Right kidney (tissue), 1 donor: ENCODE data around the gene EDAR.

Experiments
- DNase-seq: peaks from one replicate; pipeline ENCODE4 v3.0.0-alpha.2; 2016

EDAR gene

GRCh38 chr2:108908713-108909070 lies 80.3 kb downstream of the EDAR start:
- DNase-seq, result no peak

GRCh38 chr2:108907822-108908712 lies 81.0 kb downstream of the EDAR start:
- no peak for DNase-seq

GRCh38 chr2:108906403-108907077 lies 82.5 kb downstream of the EDAR start:
- no peak for DNase-seq

DNA sequence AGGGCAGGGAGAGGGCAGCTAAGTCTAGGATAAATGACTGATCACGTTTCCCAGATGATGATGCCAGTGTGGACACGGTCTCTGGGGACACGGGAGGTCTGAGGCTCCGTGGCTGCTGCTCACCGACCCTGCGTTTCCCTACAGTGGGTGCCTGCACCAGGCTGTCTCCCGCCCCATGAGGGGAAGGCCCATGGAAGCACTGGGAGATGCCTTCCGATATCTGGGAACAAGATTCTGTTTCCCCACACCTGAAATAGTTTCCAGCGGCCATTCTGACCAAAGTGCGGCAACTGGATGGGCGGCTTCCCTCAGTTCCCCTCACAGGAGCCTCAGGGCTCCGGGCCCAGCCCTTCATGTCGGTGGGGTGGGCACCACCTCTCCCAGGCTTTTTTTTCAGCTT lies 83.1 kb downstream of the EDAR start:
- DNase-seq, result no peak

DNA sequence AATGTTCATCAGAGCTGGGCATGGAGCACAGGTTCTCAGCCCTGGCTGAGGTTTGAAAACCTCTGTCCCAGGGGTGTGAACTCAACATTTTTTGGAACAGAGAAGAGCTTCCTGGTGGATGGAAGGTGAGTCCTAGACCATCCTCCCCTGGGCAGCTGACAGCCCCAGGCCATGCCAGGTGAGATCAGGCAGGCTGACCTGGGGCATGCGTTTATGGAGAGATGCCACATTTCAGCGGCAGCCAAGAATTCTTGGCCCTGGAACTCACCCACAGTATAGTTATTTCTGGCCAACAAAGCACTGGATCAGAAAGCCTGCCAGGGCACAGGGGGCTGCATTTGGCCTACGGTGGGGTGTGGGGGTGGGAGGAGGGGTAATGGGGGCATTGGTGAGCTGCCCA lies 83.8 kb downstream of the EDAR start:
- no peak for DNase-seq

DNA sequence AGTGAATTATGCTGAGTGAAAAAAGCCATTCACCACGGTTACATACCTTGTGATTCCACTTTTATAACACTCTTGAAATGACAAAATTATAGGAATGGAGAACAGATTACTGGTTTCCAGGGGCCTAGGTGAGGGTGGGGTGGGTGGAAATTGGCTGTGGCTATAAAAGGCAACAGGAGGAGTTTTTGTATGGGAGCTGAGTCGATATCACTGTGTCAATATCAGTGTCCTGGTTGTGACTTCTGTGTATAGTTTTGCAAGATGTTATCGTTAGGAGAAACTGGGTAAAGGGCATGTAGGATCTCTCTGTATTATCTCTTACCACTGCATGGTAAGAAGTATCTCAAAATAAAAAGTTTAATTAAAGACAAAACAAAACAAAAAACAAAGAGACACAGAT lies 84.3 kb downstream of the EDAR start:
- DNase-seq, result no peak

- no peak for DNase-seq
Observed at GRCh38 chr2:108898315-108899082, 90.5 kb downstream of the EDAR start.

DNA sequence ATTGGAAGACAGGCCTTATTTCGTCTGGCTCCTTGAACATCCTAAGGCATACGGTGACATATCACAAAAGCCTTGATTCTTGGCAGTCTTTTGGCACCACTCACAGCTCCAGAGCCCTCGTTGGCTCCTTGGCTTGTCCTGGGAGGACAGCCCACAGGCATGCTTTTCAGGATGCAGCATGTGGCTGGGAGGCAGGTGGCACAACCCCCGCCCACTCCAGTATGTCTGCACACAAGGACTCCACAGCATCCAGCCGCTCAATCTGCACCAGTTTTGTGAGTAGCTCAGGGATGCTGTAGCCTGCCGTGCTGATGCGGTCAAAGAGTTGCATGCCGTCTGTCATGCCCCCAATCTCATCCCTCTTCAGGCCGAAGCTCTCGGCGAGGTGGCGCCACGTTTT lies 92.3 kb downstream of the EDAR start:
- no peak for DNase-seq

- DNase-seq, result no peak
Observed at GRCh38 chr2:108895188-108895587, 93.8 kb downstream of the EDAR start.

DNA sequence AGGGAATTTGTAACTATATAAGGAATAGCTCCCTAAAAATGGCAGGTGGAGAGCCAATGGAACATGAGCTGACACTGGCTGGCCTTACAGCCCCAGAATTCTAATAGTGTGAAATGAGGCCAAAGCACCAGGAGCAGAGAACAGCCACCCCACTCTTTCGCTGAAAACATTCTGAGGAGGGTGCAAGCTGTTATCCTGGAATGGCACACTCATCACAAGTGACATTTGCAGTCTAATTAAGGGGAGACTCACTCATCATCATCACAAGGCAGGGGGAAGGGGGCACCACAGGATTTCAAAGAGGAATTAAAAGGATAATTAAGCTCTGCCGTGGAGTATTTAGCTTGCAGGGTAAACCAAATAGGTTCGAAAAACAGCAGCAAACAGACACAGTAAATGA lies 94.3 kb downstream of the EDAR start:
- no peak for DNase-seq

GRCh38 chr2:108893277-108893676 lies 95.7 kb downstream of the EDAR start:
- DNase-seq, result no peak

GRCh38 chr2:108889907-108890306 lies 99.1 kb downstream of the EDAR start:
- DNase-seq, result no peak

- DNase-seq, result no peak
Observed at GRCh38 chr2:108884619-108885018, 104.4 kb downstream of the EDAR start.

DNA sequence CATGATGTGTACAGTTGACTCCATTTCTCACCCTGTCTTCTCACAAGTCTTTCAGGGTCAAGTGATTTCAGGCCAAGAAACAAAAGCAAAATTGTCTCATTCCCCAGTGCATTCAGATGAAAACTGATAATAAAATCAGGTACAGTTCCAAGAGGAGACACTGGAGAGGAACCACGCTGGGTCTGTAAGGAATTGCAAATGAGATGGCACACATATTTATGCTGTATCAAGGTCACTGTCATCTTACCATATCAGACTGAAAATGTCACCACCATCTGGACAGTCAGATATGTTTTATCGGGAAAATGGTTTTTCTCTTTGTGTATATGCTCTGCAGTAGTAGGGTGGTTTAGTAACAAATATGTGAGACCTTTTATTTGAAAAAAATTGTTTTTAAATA lies 110.7 kb downstream of the EDAR start:
- DNase-seq, result no peak

GRCh38 chr2:108877506-108877905 lies 111.5 kb downstream of the EDAR start:
- no peak for DNase-seq

DNA sequence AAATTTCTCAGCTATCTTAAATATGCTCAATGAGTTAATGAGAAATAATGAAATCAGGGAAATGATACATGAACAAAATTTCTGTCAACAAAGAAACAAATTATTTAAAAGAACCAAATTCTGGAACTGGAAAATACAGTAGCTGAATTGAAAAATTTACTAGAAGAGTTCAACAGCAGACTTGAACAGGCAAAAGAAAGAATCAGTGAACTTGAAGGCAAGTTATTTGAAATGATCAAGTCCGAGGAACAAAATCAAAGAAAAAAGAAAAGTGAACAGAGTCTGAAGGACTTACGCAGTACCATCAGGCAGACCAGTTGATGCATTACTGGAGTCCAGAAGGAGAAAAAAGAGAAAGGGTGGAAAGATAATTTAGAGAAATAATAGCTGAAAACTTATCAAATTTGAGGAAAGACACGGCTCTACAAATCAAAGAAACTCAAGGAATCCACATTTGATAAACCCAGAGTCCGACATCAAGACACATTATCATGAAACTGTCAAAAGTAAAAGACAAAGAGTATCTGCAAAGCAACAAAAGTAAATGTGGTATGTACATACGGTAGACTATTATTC lies 118.9 kb downstream of the EDAR start:
- DNase-seq, result no peak

GRCh38 chr2:108869542-108869941 lies 119.5 kb downstream of the EDAR start:
- no peak for DNase-seq

DNA sequence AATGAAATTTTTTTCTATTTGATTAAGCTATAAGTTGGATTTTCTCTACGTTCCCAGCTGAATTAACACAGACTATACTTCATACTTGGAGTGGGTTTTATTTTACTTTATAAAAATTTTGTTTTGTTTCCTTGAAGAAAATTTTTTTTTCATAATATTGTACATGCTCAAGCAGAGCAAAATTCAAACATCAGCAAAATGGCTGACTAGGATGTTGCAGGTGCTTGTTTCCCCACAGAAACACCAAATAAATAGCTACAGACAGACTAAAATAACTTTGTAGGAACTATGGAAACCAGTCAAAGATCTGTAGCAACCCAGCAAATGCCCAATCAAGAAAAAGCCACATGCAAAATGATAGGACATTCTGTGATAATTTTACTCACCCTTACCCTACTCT lies 120.1 kb downstream of the EDAR start:
- DNase-seq, result no peak

DNA sequence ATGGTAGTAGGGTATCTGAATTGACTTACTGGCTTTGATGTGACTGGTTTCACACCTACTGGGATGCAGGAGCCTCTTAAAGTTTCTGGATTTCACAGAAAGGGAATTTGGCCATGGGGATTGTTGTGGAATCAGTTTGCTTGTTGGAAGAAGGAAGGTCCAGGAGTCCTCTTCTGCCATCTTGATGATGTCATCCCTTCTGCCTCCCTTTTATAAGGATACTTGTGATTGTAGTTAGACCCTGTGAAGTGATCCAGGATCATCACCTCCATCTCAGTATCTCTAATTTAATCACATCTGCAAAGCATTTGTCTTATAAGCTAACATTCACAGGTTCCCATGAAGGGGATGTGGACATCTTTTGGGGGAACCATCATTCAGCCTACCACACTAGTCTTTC lies 123.0 kb downstream of the EDAR start:
- DNase-seq, result no peak

- DNase-seq, result no peak
Observed at GRCh38 chr2:108858894-108859293, 130.1 kb downstream of the EDAR start.

DNA sequence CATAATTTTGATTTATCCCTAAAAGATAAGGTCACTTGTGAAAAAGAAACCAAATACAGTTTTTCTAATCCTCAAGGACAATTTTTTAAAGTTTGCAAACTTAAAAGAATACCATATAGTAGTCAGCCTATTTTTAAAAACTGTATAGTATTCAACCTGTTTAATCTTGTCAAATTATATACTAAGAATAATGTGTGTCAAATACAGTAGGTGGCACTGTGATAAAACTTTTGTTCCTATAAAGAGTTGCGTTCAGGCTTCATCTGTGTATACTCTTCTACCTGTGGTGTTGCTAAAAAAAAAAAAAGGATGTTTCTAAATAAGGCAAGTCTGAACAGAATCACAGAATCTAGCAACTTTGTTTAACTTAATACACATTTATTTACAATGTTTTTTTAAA lies 133.8 kb downstream of the EDAR start:
- no peak for DNase-seq

DNA sequence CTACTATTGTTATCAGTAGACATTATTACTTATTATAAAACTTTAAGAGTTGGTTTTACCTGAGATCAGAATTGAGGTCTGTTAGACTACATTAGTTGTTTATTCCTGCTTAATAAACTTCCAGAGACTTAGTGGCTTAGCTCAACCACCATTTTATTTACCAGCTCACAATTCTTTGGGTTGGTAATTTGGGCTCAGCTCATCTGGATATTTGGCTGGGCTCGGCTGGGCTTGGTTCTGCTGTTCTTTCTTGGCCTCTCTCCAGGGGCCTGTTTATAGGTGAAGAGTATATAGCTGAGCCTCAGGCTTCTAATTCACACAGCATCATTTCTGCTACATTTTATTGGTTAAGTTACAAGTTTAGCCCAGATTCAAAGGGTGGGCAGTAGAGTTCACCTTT lies 134.5 kb downstream of the EDAR start:
- DNase-seq, result no peak

DNA sequence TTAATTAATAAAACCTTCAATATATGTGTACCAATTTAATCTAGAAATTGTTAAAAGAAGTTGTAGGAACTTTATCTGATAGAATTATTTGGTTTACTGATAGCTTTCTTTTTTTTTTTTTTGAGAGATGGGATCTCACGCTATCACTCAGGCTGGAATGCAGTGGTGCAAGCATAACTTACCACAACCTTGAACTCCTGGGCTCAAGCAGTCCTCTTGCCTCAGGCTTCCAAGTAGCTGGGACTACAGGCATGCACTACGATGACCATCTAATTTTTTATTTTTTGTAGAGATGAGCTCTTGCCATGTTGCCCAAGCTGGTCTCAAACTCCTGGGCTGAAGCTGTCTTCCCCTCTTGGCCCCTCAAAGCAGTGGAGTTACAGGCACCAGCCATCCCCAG lies 135.6 kb downstream of the EDAR start:
- DNase-seq, result no peak
